Fibroblast of skin of left quadriceps (primary cell): ENCODE measurements around the gene GMCL1.
"Not testable (repeated sequence)": the region's sequence is repeated elsewhere in the genome, so short reads cannot be mapped to it uniquely, and the experiment has no call there.

Source experiments
- DNase-seq, 2 experiments: peaks; one replicate each; pipeline ENCODE4 v3.0.0-alpha.2; 2013; ENCODE audit warnings: low read depth in 2 of 2

The GMCL1 gene

GRCh38 chr2:69829256-69830044, at the start of gene GMCL1:
Gene GMCL1 (plus strand): TSS chr2:69829660. CDS start chr2:69829893, 233 bp downstream.
- peak; percentile 90 to 91 for DNase-seq

GRCh38 chr2:69780921-69781320, 48.5 kb upstream of the GMCL1 start:
- no peak for DNase-seq

GRCh38 chr2:69781321-69782248, 47.9 kb upstream of the GMCL1 start:
- no peak for DNase-seq

GRCh38 chr2:69784228-69784627, 45.2 kb upstream of the GMCL1 start:
- no peak for DNase-seq

- DNase-seq: no peak
Observed at GRCh38 chr2:69785358-69785757, 44.1 kb upstream of the GMCL1 start.

- DNase-seq: no peak
Observed at GRCh38 chr2:69786052-69786560, 43.4 kb upstream of the GMCL1 start.

- DNase-seq: peak; percentile 60 to 64
Observed at GRCh38 chr2:69789175-69789721, 40.2 kb upstream of the GMCL1 start.

- DNase-seq: no peak
Observed at GRCh38 chr2:69789772-69790600, 39.5 kb upstream of the GMCL1 start.

- DNase-seq: no peak
Observed at GRCh38 chr2:69790601-69790959, 38.9 kb upstream of the GMCL1 start.

GRCh38 chr2:69791045-69791444, 38.4 kb upstream of the GMCL1 start:
- DNase-seq: no peak

- DNase-seq: no peak
Observed at GRCh38 chr2:69796174-69796573, 33.3 kb upstream of the GMCL1 start.

- DNase-seq: no peak
Observed at GRCh38 chr2:69797235-69797634, 32.2 kb upstream of the GMCL1 start.

GRCh38 chr2:69797836-69798289, 31.6 kb upstream of the GMCL1 start:
- DNase-seq: no peak

- peak; percentile 26 to 27 for DNase-seq
Observed at GRCh38 chr2:69798290-69798908, 31.1 kb upstream of the GMCL1 start.

GRCh38 chr2:69798909-69799526, 30.4 kb upstream of the GMCL1 start:
- peak in 1 of 2 experiments; percentile 17 for DNase-seq

- DNase-seq: no peak
Observed at GRCh38 chr2:69801745-69802290, 27.6 kb upstream of the GMCL1 start.

- DNase-seq: not testable (repeated sequence)
Observed at GRCh38 chr2:69802781-69803367, 26.6 kb upstream of the GMCL1 start.

GRCh38 chr2:69804416-69804815, 25.0 kb upstream of the GMCL1 start:
- DNase-seq: no peak

GRCh38 chr2:69805887-69806286, 23.6 kb upstream of the GMCL1 start:
- no peak for DNase-seq
